ENCODE data around the gene SFXN2.
"Not testable (repeated sequence)": the region's sequence is repeated elsewhere in the genome, so short reads cannot be mapped to it uniquely, and the experiment has no call there.

SFXN2 gene, protein sequence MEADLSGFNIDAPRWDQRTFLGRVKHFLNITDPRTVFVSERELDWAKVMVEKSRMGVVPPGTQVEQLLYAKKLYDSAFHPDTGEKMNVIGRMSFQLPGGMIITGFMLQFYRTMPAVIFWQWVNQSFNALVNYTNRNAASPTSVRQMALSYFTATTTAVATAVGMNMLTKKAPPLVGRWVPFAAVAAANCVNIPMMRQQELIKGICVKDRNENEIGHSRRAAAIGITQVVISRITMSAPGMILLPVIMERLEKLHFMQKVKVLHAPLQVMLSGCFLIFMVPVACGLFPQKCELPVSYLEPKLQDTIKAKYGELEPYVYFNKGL

DNA sequence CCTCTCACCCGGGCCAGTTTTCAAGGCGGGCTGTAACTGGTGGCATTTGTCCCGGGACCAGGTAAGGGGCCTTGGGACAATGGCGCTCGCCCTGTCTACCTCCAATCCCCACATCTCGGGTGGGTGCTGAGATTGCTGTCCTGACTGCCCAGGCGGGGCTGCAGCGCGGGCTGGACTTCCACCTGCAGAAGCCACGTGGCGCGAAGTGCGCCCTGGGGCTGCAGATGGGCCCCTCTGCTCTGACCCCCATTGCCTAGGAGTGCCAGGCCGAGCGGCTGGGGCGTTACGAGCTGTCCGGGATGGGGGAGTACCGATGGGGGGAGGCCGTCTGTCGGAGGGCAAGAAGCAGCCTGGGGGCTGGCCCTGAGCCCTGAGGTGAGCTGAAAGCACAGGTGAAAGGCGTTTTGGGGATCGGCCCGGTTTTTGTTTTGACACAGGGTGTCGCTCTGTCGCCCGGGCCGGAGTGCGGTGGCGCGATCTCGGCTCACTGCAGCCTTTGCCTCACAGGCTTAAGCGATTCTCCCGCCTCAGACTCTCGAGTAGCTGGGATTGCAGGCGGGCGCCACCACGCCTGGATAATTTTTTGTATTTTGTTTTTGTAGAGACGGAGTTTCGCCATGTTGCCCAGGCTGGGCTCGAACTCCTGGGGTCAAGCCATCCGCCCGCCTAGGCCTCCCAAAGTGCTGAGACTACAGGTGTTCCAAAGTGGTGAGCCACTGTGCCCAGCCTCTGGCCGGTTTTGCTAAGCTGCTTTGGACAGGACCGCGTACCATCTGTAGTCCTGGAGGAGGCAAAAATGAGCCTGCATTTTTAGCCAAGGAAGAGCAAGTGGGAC, at the start of gene SFXN2:
Gene SFXN2, plus strand, starts transcription at position 16 of the 835 bp plus-strand sequence. CDS start 12,001 bp downstream, outside the sequence.
- peak in 3 of 4 experiments; percentile 18 to 63 (median 35) for DNase-seq

DNA sequence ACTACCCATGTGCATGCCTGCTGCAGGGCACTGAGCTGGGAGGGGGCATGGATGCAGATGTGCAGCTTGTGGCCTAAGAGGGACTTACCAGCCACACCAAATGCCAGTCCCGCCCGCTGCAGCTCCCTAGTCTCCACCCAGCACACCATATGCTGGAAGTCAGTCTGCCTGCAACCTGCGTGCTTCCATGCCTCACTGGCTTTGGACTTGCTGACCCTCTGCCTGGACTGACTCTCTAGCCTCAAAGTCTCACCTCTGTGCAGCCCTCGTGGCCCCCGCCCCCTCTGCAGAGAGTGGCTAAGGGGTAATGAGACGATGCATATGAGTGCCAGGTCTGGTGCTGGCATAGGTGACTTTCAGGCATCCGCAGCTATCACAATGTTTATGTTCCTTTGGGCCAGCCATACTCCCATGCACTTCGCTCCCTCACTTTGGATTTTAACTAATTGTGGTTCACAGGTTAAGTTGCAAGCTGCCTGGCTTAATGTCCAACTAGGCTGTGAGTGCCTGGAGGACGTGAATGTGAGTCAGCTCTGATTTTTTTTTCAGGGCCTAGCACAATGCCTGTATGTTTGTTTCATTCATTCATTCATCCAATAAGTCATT, 48.4 kb upstream of the SFXN2 start:
- no peak for DNase-seq

DNA sequence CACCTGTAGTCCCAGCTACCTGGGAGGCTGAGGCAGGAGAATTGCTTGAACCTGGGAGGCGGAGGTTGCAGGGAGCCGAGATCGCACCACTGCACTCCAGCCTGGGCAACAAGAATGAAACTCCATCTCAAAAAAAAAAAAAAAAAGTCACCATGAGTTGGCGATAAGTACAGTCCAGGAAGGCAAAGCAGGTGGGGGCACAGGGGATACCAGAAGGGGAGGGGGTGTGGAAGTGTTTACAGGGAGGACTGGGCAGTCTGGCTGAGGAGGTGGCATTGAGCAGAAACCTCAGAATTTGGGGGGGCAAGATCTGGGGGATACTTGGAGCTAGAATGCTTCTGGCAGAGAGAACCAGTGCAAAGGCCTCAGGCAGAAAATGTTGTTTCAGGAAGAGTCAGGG, 47.0 kb upstream of the SFXN2 start:
- not testable (repeated sequence) for DNase-seq

DNA sequence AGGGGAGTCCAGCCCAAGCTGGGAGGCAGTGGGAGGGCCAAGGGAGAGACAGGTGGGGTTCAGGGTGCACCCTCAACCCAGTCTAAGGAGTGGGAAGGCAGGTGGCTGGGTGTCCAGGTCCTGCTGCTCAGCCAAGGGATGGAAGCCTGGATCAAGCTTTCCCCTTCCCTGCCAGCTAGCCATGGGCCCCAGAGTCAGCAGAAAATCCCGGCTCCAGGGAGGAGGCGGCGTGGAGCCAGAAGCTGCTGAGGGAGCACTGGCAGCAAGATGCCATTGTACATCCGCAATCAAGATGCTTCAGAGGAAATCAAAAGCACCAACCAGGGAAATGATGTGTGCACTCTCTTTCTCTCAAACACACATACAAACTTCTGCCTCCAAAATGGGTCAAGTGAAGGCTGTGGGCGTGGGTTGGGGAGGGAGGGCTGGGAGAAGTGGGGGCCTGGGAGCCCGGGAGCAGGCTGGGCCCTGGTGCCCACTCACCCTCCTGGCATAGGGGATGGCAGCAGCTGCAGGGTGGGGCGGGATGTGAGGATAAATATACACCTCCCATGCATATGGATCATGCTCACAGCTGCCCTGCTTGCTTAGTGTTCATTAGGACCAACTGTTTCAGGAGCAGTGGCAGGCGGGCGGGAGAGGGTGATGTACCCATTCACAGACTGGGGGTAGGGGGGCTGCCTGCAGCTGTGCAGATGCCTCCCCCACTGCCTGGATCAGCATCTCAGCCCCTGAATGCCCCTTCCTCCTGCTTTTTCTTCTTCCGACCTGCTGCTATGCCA, 45.9 kb upstream of the SFXN2 start:
- no peak for DNase-seq

DNA sequence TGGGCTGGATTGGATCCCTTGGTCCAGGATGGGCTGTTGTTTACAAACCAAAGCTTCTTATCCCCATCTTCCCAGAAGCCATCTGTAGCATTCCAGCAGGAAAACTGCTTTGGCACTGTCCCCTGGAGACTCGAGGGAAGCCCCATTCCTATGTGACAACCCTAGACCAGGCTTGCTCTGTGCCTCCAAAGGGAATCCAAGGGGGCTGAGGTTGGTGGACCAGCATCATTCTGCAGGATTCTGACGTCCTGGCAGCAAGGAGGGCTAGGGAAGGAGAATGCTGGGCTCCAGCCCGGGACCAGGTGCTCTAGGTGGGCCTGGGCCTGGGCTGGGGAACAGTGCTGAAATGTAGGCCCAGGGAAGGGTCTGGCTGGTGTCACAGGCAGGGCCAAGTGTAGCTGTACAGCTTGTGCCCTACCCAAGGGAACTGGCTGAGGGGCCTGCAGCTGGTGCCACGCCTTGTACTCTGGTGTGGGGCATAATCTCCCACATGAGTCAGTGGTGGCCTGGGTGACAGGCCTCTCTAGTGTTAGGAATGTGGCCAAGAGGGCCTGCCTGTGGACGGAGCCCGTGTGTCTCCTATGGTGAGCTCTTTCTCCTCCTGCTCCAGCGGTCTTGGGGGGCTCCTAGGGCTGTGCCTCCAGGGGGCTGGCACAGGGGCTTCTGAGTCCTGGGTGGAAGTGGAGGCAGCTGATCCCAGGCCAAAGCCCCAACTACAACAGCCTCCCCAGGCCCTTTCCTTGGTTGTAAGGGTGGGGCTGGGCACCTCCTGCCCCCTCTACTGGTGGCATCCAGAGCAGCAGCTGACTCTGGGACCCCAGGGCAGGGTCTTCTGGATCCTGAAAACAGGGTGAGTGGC, 45.0 kb upstream of the SFXN2 start:
- no peak for DNase-seq

DNA sequence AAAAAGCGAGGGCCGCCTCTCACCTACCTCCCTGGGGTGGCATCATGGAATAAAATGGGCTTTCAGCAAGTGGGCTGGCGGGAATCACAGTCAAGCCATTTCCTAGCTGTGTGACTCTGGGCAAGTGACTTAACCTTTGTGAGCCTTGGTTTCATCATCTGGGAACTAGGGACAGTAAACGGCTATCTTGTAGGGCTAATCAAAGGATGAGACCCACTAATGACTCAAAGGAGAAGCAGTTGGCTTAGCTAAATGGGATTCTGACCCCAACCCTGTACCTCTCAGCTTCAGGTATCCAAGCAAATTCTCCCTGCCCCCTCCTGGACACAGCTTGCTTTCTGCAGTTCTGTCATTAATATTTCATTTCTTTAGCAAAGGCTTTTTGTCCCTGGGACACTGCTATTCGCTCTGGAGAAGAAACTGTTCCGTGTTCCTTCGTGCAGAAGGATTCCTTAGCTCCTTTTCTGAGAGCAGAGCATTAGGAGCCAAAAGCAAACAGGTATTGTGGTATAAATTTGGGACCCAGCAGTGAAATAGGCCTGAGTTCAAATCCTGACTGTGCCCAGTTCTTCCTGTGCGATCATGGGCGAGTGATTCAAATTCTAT, 44.3 kb upstream of the SFXN2 start:
- DNase-seq, result no peak

DNA sequence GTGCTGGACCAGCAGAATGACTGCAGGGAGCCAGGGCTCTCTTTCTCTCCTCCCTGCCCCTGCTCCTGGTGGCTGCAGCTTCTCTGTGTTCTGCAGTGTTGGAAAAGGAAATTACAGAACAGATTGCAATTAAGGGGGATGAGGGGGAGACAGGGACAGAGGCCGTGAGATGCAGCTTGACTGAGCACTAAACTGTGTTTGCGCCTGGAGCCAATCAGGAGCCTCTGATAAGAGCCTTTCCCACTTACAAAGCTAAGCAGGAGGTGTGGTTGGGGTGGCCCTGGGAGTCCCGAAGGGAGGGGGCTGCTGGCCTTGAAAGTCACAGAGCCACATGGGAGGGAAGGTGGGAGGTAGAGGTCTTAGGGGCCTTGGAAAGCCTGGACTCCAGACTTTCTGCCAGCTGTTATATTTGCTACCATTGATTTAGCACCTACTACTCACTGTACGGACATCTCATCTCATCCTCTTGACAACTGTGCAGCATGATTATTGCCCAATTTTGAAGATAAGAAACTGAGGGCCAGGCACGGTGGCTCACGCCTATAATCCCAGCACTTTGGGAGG, 43.5 kb upstream of the SFXN2 start:
- DNase-seq, result no peak

DNA sequence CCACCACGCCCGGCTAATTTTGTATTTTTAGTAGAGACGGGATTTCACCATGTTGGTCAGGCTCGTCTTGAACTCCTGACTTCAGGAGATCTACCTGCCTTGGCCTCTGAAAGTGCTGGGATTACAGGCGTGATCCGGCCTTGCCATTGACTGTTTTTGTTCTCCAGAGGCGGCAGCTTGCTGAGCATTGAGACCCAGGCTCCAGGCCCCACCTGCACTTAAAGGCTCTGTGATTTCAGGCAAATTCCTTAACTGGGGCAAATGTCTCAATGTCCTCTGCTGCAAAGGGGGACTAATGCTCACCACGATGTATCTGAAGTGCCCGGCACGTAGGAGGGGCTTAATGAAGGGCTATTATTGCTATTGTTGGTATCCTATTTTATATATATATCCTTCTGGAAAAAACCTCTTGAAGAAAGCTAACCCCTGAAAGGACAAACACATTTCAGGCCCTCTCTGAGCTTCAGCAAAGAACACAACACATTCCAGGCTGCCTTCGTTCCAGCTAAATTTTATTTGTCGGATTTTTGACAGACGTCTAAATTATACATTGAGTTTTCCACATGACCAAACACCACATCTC, 41.1 kb upstream of the SFXN2 start:
- DNase-seq, result no peak

DNA sequence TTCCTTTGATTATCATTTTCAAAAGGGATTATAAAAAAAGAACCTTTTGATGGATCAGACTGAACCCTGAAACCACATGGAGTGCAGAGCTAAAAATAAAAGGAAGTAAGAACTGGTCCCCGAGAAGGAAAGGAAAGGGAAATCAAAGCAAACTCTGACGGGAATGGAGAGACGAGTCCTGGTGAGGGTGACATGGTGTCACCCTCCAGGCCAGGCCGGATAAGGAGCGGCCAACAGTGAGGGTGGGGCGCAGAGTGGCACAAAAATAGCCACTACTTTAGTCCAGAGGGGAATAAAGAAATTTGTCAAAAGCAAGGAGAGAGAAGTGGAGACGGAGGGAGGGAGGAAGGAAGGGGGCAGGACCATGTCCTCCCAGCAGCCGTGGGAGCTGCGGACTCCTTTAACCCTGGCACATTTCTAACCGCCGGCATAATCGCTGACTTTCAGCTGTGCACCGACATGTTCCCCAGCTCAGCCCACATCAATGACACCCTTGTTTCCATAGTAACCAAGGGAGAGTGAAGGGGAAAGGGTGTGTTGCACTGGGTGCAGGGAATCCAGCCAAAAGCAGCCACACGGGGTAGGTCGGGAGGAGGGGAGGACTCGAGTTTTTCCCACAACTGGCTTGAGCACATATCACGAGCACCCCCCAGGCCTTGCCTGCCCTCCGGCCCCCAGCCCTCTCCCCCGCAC, 40.5 kb upstream of the SFXN2 start:
- DNase-seq, result peak in 2 of 4 experiments; percentile 45 to 47

DNA sequence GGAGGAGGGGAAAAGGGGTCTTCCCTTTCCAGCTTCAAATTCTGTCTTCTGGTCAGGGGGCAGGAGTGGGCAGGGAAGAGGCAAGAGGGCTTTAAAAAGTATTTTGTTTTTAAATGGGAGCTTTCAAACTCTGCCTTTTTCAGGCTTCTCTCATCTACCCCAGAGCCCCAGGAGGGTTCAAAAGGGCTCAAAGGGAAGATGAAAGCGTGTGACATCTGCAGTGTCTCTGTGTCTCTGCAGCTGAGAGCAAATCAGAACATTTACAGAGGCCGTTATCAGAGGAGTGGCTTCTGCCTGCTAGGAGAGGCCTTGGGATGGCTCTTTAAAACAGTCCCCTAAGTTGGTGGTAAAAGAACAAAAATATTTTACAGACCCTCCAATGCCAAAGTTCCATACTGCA, 39.9 kb upstream of the SFXN2 start:
- no peak for DNase-seq

DNA sequence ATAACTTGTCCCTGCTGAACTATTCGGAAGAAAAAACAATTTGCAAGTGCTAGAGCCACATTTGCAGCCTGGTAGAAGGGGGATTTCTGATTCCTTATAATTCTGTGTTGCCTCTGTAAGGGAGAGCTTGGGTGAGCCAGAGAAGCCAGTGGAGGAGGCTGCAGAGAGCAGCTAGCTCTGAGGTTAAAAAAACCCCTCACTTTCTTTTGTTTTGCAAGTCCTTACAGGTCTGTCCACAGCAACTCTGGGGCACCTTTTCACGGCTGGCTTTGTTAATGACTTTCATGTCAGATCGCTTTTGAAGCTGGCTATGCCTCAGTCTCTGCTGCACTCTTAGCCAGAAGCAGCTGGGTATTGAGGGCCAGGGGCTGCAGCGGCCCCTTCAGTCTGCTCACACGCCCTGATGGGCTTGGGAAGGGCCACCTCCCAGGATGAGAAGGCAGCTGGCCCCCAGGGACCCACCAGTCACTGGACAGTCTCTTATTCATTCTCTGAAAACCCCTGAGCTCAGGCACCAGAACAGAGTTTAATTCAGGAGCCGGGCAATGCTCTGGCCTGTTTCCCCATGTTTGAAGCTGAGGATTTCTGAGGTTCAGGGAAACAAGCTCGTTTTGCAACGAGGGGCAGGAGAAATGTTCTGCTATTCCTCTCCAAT, 39.3 kb upstream of the SFXN2 start:
- no peak for DNase-seq

DNA sequence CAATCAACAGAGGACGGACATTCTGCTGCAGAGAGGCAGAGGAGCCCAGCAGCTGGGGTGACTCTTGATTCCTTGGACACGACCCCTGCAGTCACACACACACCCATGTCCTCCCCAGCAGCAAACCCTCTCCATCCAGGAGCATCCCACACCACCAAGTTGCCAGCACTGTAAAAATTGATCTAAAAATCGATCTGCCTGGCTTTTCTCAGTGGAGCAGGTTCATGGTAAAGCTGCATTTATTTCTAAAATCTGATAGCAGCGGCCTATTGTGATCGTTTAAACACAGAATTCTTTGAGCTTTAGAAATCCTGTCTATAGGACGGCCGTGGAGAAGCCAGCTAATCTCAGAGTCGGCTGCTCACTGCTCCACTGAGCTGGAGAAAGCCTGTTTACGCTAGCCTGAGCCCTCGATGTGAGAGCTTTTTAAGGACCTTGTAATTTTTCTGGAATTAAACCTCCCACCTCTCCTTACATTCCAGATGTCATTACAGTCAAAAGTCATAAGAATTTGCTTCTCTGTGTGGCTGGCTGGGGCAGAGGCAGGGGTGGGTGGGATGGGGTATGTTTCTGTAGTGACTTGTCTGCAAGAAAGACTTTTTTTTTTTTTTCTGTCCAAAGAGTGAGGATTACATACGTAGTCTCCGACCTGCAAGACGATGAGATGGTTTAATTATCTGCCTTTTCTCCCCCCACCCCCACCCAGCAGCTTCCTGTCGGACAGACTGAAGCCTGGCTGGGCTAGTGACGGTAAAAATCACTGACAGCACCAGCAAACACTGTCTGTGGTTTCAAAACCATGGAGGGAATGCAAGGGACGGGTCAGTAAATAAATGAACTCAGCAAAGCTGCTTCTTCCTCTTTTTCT, 38.5 kb upstream of the SFXN2 start:
- no peak for DNase-seq

DNA sequence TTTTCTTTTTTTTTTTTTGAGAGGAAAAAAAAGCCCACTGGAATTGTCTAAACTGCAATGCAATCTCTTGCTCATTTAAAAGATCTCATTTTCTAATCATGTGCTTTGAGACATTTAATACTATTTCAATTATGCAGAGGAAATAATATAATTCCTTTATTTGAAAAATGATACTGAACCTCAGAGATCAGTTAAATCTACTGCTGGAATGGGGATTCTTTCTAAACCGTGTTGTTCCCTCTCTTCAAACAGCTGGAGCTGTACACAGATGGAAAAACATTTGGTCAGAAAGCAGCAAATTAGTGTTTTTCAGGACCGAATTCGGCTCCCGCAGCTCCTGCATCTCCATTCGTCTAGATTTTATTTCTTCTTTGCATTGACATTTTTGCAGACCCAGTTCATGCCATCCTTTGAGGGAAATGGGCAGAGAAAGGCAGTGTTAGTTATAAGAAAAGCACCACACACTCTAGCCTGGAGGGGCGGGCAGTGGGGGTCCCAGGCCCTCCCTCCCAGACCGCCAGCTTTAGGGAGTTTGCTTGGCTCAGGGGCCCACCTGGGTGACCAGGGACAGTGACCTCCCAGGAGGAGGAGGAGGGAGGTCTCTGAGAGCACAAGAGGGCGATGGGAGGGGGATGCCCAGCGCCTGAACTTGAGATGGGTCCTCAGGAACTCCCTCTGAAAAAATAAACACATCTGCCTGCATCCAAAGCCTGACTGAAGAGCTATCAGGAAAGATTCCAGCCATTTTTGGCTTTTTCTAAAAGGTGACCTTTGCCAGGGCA, 37.7 kb upstream of the SFXN2 start:
- DNase-seq, result no peak

DNA sequence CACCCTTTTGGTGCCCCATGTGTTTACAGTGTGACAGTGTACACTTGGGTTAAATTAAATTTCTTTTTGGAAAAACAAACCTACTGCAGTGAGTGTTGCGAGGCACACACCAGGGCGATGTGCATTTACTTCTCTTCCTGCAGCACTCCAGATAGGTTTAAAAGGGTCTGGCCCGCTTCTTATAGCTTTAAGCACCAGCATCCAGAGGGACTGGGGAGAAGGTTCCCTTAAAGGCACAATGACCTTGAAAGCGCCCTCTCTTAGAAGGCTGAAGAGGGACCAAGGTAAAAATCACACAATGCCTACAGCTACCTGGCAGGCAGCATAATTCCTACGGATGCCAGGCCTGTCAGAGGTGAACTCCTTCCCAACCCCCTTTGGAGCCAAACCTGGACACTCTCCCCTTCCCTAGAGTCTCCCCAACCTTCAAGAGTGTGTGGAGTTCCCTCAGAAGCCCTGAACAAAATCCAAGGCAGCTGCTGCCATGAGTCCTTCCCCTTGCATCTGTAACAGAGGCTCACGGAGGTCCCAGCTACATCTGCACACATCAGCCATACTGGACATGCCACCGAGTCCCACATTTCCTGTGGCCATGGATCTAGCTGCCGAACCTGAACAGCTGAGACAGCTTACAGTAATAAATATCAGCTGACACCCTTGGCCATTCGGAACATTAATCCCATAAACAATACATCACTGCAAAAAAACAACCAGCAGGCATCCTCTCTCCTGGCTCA, 36.9 kb upstream of the SFXN2 start:
- no peak for DNase-seq

DNA sequence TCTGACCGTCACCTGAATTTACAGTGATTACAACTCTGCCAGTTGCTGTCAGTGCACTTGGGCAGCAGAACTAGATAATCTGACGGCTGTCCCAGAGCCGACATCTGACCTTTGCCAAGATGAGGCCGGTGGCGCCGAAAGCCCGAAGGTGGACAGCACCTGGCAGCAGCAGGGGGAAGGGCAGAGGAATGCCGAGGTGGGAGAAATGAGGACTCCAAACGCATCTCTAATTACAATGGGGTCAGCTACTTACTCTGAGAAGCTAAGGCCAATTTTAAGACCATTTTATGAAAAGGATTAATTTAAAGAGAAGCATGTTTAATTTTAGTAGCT, 36.4 kb upstream of the SFXN2 start:
- no peak for DNase-seq

DNA sequence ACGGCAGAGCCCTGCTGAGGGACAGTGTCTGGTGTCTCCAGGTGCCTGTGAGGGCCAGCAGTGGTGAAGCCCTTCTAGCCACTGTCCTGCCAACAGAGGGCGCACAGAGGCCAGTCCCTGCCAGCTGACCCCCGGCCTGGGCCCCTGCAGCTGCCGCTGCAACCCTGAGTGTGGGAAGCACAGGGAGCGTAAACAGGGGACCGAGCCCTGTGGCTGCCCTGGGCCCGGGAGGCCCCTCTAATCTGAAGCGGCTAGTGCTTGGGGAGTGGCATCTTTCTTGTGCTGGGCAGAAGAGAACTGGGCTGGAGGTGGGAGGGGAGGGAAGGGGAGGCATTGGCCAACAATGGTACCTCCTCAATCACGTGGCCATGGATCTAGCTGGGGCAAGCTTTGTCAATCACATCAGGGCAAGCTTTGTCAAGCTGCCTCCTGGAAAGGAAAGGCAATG, 35.6 kb upstream of the SFXN2 start:
- DNase-seq, result no peak

DNA sequence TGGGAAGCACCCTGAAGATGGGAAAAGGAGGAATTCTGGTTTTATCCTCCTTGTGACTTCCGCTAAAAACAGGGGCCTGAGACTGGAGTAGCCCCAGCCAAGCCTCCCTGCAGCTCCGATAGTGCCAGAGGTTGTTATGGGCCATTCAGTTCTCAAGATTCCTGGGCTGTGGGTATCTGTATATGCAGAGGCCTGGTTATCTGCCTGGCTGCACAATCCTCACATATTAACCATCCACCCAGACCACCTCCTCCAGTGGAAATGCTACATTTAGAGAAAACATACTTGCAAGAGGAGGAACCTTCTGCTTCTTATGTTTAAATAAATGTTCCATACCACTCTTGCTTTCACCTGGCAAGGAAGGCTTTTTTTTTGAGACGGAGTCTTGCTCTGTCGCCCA, 34.8 kb upstream of the SFXN2 start:
- no peak for DNase-seq
